GM18498 (cell line): Measurements from ENCODE around the gene TTC3.
"Not testable (repeated sequence)": the region's sequence is repeated elsewhere in the genome, so short reads cannot be mapped to it uniquely, and the experiment has no call there.

Experiments
- ATAC-seq: cut with Tn5 transposase; IDR thresholded peaks from one replicate; pipeline ENCODE4 v1.9.1; 2021; ENCODE audit warnings: mild to moderate bottlenecking, moderate library complexity; ENCODE audit not compliant: unreplicated experiment

The TTC3 gene

DNA sequence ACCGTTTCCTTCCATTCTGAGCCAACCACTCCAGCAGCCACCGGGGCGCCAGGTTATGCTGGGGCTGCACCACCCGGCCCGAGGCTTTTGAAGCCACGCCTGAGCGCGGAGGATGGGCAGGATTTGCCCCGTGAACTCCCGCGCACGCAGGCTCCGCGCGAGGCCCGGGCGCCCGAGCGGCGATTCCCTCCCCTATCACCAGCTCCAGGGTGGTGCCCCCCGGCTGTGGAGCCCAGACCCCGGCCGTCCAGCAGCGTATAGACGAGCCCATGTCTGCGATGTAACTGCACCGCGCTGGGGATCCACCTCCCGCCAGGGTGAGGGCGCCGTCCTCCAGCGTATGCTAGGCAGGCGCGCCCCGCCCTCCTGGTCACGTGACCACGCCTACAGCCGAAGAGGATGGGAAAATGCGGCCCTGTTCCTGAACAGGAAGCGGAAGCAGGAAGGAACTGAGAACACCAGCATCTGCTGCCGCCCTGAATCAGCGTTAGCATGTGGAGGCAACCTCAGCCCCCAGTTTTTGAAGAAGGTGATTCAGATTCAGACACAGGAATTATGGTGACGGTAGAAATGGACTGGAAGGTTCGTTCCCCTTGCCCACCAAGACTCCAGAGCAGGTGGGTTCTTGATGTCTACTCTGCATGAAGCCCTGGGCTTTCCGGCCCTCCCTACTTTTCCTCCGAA, 148.1 kb downstream of the TTC3 start:
- peak; percentile 87 for ATAC-seq

DNA sequence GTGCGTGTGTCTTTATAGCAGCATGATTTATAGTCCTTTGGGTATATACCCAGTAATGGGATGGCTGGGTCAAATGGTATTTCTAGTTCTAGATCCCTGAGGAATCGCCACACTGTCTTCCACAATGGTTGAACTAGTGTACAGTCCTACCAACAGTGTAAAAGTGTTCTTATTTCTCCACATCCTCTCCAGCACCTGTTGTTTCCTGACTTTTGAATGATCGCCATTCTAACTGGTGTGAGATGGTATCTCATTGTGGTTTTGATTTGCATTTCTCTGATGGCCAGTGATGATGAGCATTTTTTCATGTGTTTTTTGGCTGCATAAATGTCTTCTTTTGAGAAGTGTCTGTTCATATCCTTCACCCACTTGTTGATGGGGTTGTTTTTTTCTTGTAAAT, 149.2 kb downstream of the TTC3 start:
- not testable (repeated sequence) for ATAC-seq

DNA sequence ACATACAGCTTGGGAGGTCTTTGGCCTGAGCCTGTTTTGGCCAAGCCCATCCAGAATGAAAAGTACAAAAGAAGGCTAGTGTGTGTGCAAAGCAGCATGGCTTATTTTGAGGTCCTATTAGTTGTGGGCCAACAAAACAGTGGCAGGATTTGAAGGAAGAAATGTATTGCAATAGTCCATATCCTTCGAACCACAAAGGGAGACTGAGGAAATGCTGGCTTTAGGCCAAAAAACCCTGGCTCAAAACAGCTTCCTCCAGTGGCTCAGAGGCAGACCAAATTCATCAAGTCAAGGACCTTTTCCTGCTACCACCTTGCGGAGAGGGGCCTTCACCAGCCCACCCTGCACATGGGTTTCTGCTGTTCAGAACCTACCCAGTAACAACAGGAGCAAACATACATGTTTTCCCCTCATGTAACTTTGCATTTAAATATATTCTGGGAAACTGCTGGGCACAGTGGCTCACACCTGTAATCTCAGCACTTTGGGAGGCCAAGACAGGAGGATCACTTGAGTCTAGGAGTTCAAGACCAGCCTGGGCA, 150.8 kb downstream of the TTC3 start:
- ATAC-seq, result no peak

DNA sequence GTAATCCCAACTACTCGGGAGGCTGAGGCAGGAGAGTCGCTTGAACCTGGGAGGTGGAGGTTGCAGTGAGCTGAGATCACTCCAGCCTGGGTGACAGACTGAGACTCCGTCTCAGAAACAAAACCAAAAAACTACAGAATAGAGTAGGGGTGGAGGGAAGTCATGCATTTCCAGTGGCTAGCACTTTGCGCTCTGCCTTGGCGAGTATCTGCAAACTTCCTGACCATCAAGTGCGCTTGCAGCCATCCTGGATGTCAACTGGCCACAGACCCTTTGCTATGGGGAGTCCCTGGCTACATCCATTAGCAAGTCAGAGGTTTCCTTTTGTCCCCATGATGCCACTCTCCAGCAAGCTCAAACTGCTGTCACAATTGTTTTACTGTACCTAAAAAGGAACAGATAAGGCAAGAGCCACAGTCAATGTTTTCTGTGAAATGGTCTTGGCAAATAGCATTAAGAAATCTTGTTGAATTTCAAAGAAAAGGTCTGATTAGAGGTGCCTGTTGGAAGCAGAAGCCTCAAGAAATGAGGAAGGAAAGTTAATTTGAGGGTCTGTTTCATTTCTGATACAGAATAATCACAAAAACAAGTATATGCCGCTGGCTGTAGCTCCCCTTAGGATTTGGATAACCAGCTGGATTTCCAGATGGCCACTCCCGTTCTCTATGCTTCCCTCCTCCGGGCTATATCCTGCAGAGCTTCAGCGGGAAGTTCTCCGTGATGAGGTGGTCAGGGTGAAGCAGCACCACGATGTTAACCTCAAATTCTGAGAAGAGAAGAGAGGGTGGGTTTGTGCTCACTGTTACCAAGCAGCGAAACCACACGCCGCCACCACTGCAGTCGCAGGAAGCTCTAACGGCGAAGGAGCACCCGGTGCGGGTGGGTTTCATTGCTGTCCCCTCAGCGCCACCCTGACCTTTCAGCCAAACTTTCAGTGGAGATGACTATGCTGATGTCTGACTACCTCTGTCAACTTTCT, 152.1 kb downstream of the TTC3 start:
- no peak for ATAC-seq

DNA sequence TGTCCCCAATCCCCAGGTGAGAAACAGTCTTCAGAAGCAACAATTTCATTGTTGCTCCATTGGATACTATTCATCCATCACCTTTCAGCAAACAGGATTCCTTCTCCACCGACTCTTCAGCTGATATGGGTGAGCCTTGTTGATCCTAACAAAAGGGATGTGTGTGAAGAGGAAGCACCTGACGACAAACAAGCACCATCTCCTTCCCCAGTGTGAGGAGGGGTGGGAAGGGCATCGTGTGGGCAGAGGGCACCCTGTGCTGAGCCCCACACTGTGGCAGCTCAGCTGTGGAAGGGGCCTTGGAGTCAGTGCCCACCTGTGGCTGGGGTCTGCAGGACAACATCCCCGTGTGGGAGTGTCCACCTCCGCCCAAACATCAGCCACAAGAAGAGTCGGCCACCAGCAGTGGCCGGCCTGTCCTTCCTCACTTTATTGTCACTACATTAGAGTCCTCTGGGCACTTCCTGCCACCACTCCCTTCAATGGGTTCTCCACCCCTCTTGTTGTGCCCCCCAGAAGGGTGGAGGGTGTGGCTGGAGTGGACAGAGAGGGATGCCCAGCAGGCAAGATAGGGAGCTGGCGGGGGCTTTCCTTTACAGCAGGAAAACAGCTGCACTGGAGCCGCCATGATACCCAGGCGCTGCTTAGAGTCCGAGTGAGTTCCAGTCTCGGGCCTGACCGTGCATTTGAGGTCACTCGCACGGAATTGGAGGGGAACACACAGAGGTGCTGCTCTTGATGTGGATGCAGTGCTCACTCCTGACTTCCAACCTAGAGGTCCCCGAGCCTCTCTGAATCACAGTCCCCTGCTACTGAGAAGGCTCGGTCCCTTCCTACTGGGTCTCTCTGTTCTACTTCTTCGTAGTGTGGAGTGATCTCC, 153.2 kb downstream of the TTC3 start:
- no peak for ATAC-seq

DNA sequence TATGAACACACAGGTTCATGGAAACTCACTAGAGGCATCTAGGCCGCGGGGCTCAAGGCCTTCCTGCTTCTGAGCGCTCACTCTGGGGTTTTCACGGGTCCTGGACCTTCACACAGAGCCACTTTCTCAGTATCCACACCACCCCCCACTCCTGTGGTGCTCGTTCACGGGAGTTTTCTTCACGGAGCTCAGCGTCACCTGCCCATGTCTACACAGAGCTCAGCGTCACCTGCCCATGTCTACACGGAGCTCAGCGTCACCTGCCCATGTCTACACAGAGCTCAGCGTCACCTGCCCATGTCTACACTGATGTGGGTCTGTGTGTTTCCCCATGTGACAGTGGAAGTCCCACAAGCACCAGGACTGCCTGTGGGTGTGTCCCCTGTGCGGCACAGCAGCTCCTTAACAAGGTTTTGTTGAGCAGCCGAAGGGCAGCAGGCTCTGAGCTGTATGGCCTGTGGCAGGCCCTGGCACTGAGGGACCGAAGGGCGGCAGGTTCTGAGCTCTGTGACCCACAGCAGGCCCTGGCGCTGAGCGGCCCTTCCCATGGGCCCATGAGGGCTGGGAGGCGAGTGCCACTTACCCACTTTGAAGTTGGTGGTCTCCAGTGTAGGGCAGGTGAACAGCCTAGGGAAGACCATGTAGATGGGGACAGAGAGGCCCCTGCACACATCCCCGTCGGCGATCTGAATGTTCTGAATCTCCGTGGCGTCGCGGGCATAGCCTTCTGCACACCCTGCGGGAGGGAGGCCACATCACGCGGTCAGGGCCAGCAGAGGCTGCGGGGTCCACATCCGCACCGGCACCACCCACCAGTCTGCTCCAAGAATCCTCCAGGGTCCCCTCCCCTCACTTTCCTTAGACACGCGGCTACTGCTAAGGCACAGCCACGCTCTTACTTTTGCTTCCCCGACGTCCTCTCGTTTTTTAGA, 154.3 kb downstream of the TTC3 start:
- no peak for ATAC-seq

DNA sequence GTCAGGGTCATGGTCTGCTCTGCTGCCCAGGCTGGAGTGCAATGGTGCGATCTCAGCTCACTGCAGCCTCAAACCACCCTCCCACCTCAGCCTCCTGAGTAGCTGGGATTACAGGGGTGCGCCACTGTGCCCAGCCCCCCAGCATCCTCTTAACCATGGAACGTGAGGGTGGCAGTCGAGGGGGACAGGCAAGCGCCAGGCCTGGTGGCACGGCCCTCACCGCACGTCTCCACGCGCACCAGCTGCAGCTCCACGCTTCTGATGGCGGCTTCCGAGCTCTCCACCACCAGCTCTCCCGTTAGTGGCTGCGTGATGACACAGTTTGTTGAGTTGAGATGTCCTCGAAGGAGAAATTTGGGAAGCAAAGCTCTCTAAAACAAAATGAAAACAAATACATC, 154.9 kb downstream of the TTC3 start:
- no peak for ATAC-seq

DNA sequence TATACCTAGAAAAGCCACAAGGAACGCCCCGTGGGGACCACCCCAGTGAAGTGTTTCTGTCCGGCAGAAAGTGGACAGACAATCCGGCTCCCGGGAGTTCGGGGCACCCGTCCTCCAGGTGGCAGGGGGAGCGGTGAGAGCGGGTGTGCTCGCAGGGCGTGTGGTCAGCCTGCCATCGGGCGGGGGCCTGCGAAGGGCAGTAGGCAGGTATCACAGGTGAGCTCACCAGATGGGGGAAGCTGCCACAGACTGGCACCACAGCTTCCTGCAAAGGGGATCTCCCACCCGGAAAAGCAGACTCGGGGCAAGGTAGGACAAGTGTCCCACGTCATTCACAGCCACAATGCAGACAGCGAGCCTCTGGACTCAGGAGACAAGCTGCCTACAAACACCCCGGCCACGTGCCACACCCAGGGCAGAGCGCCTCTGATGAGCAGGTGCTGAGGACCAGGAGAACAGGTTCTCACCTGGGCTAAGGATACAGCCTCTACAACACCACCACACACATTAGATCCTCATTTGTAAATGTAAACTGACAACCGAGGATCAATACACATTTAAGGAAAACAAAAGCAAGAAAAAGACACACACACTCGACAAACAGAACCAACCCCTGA, 157.7 kb downstream of the TTC3 start:
- ATAC-seq, result no peak

DNA sequence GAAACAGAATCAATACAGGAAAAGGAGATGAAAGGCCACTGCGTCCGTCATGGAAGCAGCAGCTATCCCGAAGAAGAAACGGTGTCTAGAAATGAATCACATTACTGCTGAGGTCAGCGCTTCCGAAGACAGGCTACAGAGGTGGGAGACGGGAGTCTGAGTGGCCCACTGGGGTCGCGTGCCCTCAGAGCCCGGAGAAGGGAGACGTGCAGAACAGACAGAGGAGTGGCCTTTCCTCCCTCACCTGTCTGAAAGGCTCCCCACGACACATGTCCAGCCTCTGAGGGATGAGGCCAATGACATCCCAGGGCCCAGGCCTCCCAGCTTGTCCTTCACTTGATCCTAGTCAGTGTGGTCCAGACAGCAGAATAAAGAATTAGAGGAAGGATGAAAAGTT, 158.2 kb downstream of the TTC3 start:
- no peak for ATAC-seq

DNA sequence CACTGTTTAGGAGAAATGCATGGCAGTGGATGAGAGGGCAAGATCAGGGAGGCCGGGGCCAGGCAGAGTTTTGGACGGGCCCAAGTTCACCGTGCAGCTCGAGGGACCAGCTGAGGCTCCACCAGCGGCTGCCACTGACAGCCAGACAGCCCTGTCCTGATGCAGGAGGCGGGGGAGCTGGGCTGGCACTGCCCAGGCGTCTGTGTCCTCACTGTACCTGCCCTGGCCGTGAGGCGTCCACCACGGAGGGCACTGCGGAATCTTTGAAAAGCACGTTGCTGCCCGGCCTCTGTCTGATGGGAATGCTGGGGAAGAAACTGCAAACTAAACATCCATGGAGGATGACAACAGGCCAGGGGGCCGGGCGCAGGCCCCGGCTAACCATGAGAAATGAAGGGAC, 158.6 kb downstream of the TTC3 start:
- no peak for ATAC-seq

DNA sequence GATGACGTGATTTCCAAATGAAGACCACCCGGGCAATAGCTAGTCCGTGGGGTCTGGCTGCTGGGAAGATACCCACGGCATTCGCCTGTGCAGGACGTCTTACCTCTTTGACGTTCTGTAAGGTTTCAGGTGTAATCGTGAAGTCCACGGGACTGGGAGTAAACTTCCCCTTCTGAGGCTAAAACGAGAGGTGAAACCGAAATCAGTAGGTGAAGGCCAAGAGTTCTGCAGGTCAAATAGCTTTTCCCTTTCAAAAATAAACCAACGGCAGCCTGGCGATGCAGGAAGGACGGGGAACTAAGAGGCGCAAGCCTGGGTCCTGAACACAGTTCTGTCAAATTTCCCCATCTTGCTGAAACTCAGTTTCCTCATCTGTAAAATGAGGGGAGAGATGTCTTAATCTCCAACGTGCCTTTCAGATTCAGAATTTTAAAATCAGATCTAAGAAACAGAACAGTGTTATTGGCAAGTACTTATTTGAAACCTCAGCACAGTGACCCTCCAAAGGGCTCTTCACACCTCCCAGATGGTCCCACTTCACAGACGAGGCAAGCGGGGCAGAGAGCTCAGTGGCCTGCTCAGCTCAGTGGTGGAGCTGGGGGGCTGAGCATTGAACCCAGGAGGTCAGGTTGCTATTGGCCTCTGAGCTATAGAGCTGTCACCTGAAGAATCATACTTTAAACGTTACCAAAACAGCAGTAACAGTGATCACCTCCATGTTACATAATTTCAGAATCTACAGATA, 159.4 kb downstream of the TTC3 start:
- ATAC-seq, result no peak

DNA sequence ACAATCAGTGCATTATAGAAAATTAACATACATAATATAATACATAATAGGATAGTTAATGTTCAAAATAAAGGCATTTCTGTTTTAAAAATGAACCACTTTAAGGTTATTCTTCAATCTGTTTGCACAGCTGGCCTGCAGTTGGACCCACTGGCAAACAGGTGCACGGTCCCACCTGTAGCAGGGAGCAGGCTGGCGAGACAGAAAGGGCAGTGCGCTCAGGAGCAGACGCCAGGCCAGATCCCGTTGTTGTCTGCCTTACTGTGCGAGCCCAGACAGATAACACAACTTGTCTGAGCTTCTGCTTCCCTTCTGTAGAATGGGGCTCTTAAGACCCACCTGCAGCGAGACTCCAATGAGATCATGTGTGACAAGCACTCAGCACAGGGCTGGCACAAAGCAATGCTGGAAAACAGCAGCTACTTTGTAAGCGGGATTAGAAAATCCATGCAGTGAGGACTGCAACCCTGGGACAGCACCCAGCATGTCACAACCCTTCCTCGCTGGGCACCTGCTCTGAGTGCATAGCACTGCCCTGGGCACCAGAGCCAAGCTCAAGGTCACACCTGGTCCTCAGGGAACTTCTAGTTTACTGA, 160.6 kb downstream of the TTC3 start:
- no peak for ATAC-seq

DNA sequence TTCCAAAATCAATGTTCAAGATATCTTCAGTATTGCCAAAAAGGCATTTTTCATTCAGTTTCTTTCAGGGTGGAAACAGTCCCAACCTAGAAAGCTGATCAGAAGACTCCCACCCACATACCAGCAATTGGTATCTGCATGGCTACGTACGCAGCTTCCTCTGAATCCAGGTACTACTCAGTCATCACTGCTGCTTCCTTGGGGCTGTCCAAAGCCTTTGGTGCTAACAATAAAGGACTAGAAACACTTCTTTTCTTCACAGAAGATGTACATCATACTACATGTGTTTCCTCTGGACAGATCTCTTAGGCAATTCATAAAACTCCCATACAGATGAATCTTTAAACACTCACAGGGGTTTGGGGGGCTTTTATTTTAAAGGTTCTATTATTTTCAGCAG, 164.3 kb downstream of the TTC3 start:
- ATAC-seq, result no peak

DNA sequence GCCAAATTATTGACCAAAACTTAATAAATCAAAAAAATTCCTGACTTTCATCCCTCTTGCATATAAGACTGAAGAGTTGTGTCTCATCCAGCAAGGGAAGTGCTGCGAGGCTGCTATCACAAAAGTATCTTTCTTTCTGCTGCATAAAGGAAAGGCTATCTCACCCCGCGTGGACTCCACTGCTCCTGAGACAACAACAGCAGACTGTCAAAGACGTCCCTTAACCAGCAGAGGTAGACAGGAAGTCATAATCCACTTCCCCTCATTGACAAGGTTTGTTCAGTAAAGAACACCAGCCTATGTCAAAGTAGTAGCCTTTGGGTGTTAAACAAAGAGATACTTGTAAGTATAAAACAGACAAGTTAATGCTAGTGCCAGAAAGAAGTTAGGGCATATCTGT, 164.7 kb downstream of the TTC3 start:
- no peak for ATAC-seq

DNA sequence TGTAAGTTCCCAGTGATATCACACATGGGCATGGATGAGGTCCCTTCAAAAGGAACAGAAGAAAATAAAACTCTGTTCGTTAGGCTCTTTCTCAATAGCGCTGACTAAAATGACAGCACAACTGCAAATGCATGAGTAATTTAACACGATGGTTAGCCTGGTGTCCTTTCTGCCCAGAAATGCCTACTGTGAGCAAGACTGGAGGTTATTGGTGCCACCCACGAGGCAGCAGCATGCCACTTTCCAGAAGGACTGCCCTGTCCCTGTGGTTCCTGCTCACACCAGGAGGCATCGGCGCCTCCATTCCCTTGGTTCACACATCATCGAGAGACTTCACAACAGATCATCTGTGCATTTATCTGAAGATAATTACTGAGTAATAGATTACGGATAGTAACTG, 167.9 kb downstream of the TTC3 start:
- ATAC-seq, result no peak

DNA sequence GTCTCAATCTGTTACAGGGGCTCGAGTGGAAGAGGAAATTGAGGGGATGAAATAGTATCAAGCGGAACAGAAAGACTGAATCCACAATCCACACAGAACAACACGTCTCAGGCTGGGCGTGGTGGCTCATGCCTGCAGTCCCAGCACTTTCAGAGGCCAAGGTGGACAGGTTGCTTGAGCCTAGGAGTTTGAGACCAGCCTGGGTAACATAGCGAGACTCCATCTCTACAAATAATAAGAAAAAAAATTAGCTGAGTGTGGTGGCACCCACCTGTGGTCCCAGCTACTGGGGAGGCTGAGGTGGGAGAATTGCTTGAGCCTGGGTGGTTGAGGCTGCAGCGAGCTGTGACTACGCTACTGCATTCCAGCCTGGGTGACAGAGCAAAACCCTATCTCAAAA, 168.4 kb downstream of the TTC3 start:
- no peak for ATAC-seq

DNA sequence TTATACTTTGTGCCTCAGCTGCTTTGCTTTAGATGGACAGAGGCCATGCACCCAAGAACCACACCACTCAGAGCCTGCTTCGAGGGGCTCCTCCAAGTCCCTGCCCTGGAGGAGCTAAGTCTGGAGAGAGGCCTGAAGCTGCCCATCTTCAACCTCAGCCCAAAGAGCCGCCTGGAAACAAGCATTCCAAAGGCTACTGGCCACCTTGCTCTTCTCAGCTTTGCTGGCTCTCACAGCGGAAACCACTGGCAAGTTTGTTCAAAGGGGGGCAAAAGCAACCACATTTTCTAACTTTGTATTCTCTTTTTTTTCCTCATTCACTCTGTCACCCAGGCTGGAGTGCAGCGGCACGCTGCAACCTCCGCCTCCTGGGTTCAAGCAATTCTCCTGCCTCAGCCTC, 170.9 kb downstream of the TTC3 start:
- no peak for ATAC-seq

DNA sequence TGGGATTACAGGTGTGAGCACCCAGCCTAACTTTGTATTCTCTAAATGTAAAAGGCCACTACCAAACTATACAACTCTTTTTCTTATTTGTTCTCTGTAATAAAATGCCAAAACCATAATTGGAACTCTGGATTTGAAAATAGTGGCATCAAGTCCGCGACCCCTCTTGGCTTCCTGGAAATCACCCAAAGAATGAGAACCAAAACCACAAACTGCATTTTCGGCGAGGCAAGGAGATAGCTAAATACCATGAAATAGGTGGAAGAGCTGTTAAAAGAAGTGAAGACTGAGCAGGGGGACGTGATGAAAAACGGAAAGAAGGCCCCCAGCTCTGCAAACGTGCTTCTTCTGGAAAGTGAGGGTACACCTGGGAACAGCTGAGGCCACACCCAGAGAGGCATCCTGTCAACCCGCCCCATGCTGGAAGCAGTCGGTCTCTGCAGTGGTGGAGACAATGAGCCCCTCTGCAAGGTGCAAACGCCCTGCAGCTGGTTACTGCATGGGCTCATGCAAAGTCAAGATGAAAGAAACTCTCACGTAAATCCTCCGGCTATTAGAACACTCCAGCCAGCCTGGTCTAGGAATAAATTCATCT, 171.5 kb downstream of the TTC3 start:
- no peak for ATAC-seq
